HepG2 (cell line): ENCODE data around the gene GLCE. TPM values are rescaled to one million over a fixed set of nuclear protein-coding genes. Genes with fewer than 3 reads are reported as not detected.

Experiments used
- ATAC-seq: fragments of 200-7000 bp; cut with Tn5 transposase; 3 replicates; pipeline ENCODE4 v1.9.1; 2020; ENCODE audit warnings: mild to moderate bottlenecking, moderate library complexity
- Bru-seq: library from RNA; stranded (reverse); fragments of 400-500 nt; gene quantifications from one replicate; lab custom pipeline; 2021; lab: Mats Ljungman, UMichigan
- BruChase-seq, 2 experiments: library from RNA; stranded (reverse); fragments of 400-500 nt; gene quantifications; one replicate each; lab custom pipeline; 2021; lab: Mats Ljungman, UMichigan
- BruUV-seq: library from RNA; stranded (reverse); fragments of 400-500 nt; replicated peaks from 2 replicates; lab custom pipeline; 2021; lab: Mats Ljungman, UMichigan
- CTCF ChIA-PET: fragments of 300-600 bp; formaldehyde crosslinking; extraction: SDS; loops from one replicate; lab custom pipeline; 2021; ENCODE audit warnings: low total read pairs, inconsistent platforms, low intra/inter-chr PET ratio; lab: Yijun Ruan, JAX
- POLR2A ChIA-PET: fragments of 350-600 bp; sonication (Branson Sonifier 250); formaldehyde crosslinking; loops from one replicate; lab custom pipeline; 2020; ENCODE audit warnings: antibody characterized with exemption, inconsistent platforms; lab: Yijun Ruan, JAX
- DNase-seq: peaks from one replicate; pipeline ENCODE4 v3.0.0-alpha.2; 2015; ENCODE audit warnings: low spot score
- FAIRE-seq: peaks from 3 replicates; lab custom pipeline; 2011; peaks lifted over from hg19 to GRCh38; lab: Jason Lieb, UNC
- H2AFZ ChIP-seq: one replicate; pipeline ENCODE4 v1.6.1; 2011; ENCODE audit warnings: low read length, inconsistent platforms
- H3K27ac ChIP-seq: fragments of 300-600 bp; 3 replicates; pipeline ENCODE4 v1.8.0; 2011; ENCODE audit warnings: mixed run types, mild to moderate bottlenecking, mixed read lengths, low read length, inconsistent platforms; ENCODE audit not compliant: insufficient read depth; ENCODE audit errors: extremely low read length
- H3K27me3 ChIP-seq, 2 experiments: fragments of 200-600 bp in 1 of 2; 2 replicates in 1 of 2; 3 replicates in 1 of 2; pipeline versions ENCODE4 v1.6.0 to v1.8.0; 2011; ENCODE audit warnings: low read length in 2 of 2, mild to moderate bottlenecking in 2 of 2, moderate library complexity in 2 of 2, inconsistent platforms in 1 of 2; ENCODE audit not compliant: insufficient read depth in 2 of 2, control insufficient read depth in 1 of 2
- H3K36me3 ChIP-seq, 2 experiments: fragments of 200-600 bp in 1 of 2; replicated peaks in 1 of 2; 2 replicates in 1 of 2; 3 replicates in 1 of 2; pipeline versions ENCODE4 v1.5.1 to v1.8.0; 2011; ENCODE audit warnings: low read length in 2 of 2, inconsistent platforms in 1 of 2; ENCODE audit not compliant: insufficient read depth in 2 of 2, control insufficient read depth in 1 of 2
- H3K4me1 ChIP-seq: 2 replicates; pipeline ENCODE4 v1.5.1; 2012; ENCODE audit warnings: low read length, inconsistent platforms; ENCODE audit not compliant: insufficient read depth
- H3K4me2 ChIP-seq: 2 replicates; pipeline ENCODE4 v1.6.0; 2011; ENCODE audit warnings: low read depth, low read length, inconsistent platforms
- H3K4me3 ChIP-seq, 3 experiments: fragments of 200-600 bp in 1 of 3; sonication (generic), shearing (Covaris generic) in 1 of 3; replicated peaks in 1 of 3; 2 replicates each; pipeline ENCODE4 v1.5.1; 2011 to 2016; ENCODE audit warnings: low read length in 3 of 3, inconsistent platforms in 2 of 3, low read depth in 2 of 3, mild to moderate bottlenecking in 2 of 3, control low read depth in 1 of 3, mixed read lengths in 1 of 3; ENCODE audit not compliant: insufficient read depth in 1 of 3
- H3K79me2 ChIP-seq: one replicate; pipeline ENCODE4 v1.6.1; 2011; ENCODE audit warnings: low read length, inconsistent platforms; ENCODE audit not compliant: insufficient read depth
- H3K9ac ChIP-seq: 2 replicates; pipeline ENCODE4 v1.6.0; 2011; ENCODE audit warnings: mild to moderate bottlenecking, low read depth, low read length, inconsistent platforms; ENCODE audit not compliant: insufficient read depth
- H3K9me3 ChIP-seq: 2 replicates; pipeline ENCODE4 v1.5.1; 2012; ENCODE audit warnings: mild to moderate bottlenecking, low read length
- H4K20me1 ChIP-seq: 2 replicates; pipeline ENCODE4 v1.6.0; 2011; ENCODE audit warnings: inconsistent platforms, mild to moderate bottlenecking, low read length, moderate library complexity; ENCODE audit not compliant: insufficient read depth
- ELF4 ChIP-seq: sonication (generic); formaldehyde crosslinking; IDR thresholded peaks from 2 replicates; pipeline ENCODE4 v1.5.0; 2020; ENCODE audit warnings: missing genetic modification reagents, mild to moderate bottlenecking, moderate library complexity, borderline replicate concordance
- GATA4 ChIP-seq: sonication (generic); IDR thresholded peaks from 2 replicates; pipeline ENCODE4 v1.6.1; 2016; ENCODE audit warnings: antibody characterized with exemption, low read depth, borderline replicate concordance
- GLMP ChIP-seq: sonication (generic); formaldehyde crosslinking; IDR thresholded peaks from 2 replicates; pipeline ENCODE4 v1.9.0; 2021; ENCODE audit warnings: missing genetic modification reagents, mild to moderate bottlenecking, borderline replicate concordance
- NKX3-1 ChIP-seq: sonication (generic); formaldehyde crosslinking; IDR thresholded peaks from 2 replicates; pipeline ENCODE4 v1.5.0; 2020; ENCODE audit warnings: missing genetic modification reagents
- ZKSCAN1 ChIP-seq: fragments of 150-350 bp; IDR thresholded peaks from 2 replicates; pipeline ENCODE4 v1.6.1; 2014; ENCODE audit warnings: low read length
- ZNF446 ChIP-seq: sonication (generic); formaldehyde crosslinking; IDR thresholded peaks from 2 replicates; pipeline ENCODE4 v1.5.0; 2020; ENCODE audit warnings: mild to moderate bottlenecking, missing genetic modification reagents
- ZSCAN20 ChIP-seq: sonication (generic); formaldehyde crosslinking; IDR thresholded peaks from 2 replicates; pipeline ENCODE4 v1.4.0; 2020; ENCODE audit warnings: missing genetic modification reagents, mild to moderate bottlenecking, borderline replicate concordance
- WGBS: methylation state at CpG from one replicate; pipeline ENCODE4 v1.1.6; 2017; ENCODE audit warnings: low lambda C conversion rate; 5-methylcytosine and 5-hydroxymethylcytosine counted together
- in situ Hi-C: cut with HindIII; loops from 2 replicates; pipeline ENCODE4 v1.10.0; 2017; ENCODE audit warnings: low pct_unique_long_range_greater_than_20kb; ENCODE audit not compliant: extremely low pct_ligation_motif_present
- intact Hi-C: fragments of 100-400 bp; cut with micrococcal nuclease; formaldehyde crosslinking; loops from one replicate; pipeline ENCODE4 v1.10.0; 2022; ENCODE audit not compliant: unreplicated experiment
- long read RNA-seq, 2 experiments: library from RNA in 1 of 2; library from polyadenylated mRNA in 1 of 2; stranded (forward) in 1 of 2; unstranded in 1 of 2; transcript quantifications; one replicate each; pipeline ENCODE4 v2.0.0, GENCODE V29; 2019 to 2022
- polyA minus RNA-seq, 3 experiments: library from RNA; depleted of rRNA, polyadenylated mRNA; stranded (reverse); fragments of >200 nt; gene quantifications; 2 replicates each; pipeline ENCODE4 v1.2.3, GENCODE V29; 2011; ENCODE audit warnings: low replicate concordance in 1 of 3
- polyA plus RNA-seq, 8 experiments: library from polyadenylated mRNA; depleted of rRNA in 3 of 8; stranded (reverse) in 7 of 8; unstranded in 1 of 8; fragments of >200 nt; fragmentation: Illumina TruSeq in 4 of 8; extraction: Trizol in 4 of 8; gene quantifications; 2 replicates each; pipeline versions ENCODE4 v1.2.1 to v1.2.3, GENCODE V29; 2011 to 2016; ENCODE audit warnings: low read depth in 4 of 8, missing spikeins in 1 of 8, mixed read lengths in 1 of 8; ENCODE audit not compliant: insufficient read depth in 1 of 8
- total RNA-seq, 5 experiments: library from RNA; depleted of rRNA; stranded (reverse); fragments of >200 nt; fragmentation: Illumina TruSeq; extraction: Trizol; gene quantifications; 2 replicates each; pipeline ENCODE4 v1.2.3, GENCODE V29; 2016; ENCODE audit warnings: low read depth in 1 of 5
- TF ChIP-seq, protein P1 (sequence below): sonication (generic); formaldehyde crosslinking; conservative IDR thresholded peaks from 2 replicates; pipeline ENCODE4 v1.8.0; 2022; ENCODE audit warnings: missing genetic modification reagents

The GLCE gene
- total RNA-seq (2016; rRNA removed; fragmentation: Illumina TruSeq; extraction: Trizol): 11.0 and 12.9 TPM in 2 replicates
- total RNA-seq (2016; cell fraction: cytosol; rRNA removed; fragmentation: Illumina TruSeq; extraction: Trizol; ENCODE audit: low read depth): 7.1 and 9.3 TPM in 2 replicates
- total RNA-seq (2016; cell fraction: insoluble cytoplasmic fraction; rRNA removed; fragmentation: Illumina TruSeq; extraction: Trizol): 10.3 and 12.5 TPM in 2 replicates
- total RNA-seq (2016; cell fraction: membrane; rRNA removed; fragmentation: Illumina TruSeq; extraction: Trizol): 8.0 and 10.0 TPM in 2 replicates
- total RNA-seq (2016; cell fraction: nucleus; rRNA removed; fragmentation: Illumina TruSeq; extraction: Trizol): 14.9 and 15.9 TPM in 2 replicates
- 21.4 and 23.4 TPM in 2 replicates for polyA plus RNA-seq (2011; rRNA removed)
- 10.4 and 19.7 TPM in 2 replicates for polyA plus RNA-seq (2011; cell fraction: cytosol; rRNA removed)
- 10.7 and 13.6 TPM in 2 replicates for polyA plus RNA-seq (2011; cell fraction: nucleus; rRNA removed)
- polyA plus RNA-seq (2012): 13.7 TPM in 2 replicates
- polyA plus RNA-seq (2016; cell fraction: cytosol; fragmentation: Illumina TruSeq; extraction: Trizol; ENCODE audit: low read depth): 3.3 and 5.1 TPM in 2 replicates
- 9.0 and 10.0 TPM in 2 replicates for polyA plus RNA-seq (2016; cell fraction: insoluble cytoplasmic fraction; fragmentation: Illumina TruSeq; extraction: Trizol; ENCODE audit: low read depth)
- polyA plus RNA-seq (2016; cell fraction: membrane; fragmentation: Illumina TruSeq; extraction: Trizol; ENCODE audit: low read depth): 3.6 and 6.6 TPM in 2 replicates
- polyA plus RNA-seq (2016; cell fraction: nucleus; fragmentation: Illumina TruSeq; extraction: Trizol; ENCODE audit: insufficient read depth, low read depth): 14.1 and 14.8 TPM in 2 replicates
- 10.1 and 13.0 TPM in 2 replicates for polyA minus RNA-seq (2011; rRNA and poly(A)+ RNA removed; ENCODE audit: low replicate concordance)
- polyA minus RNA-seq (2011; cell fraction: cytosol; rRNA and poly(A)+ RNA removed): 25.0 and 28.1 TPM in 2 replicates
- polyA minus RNA-seq (2011; cell fraction: nucleus; rRNA and poly(A)+ RNA removed): 38.9 and 47.0 TPM in 2 replicates
- percentile 58 among the genes with signal in this experiment for Bru-seq, nascent RNA
- BruChase-seq, experiment 1, labeled RNA remaining after a 6-hour chase: percentile 60 among the genes with signal in this experiment
- BruChase-seq, experiment 2, labeled RNA remaining after a 2-hour chase: percentile 61 among the genes with signal in this experiment
- long read RNA-seq, experiment 1, partial matches to known transcripts: 0 of 9 reads
- long read RNA-seq, experiment 1, other reads (novel, unspliced or antisense): 5 of 9 reads
- long read RNA-seq, experiment 2, transcript GLCE-204 (3 exons, 1,308 nt): major isoform, 5 of 24 reads
- long read RNA-seq, experiment 2, partial matches to known transcripts: 2 of 24 reads
- long read RNA-seq, experiment 2, other reads (novel, unspliced or antisense): 17 of 24 reads

DNA sequence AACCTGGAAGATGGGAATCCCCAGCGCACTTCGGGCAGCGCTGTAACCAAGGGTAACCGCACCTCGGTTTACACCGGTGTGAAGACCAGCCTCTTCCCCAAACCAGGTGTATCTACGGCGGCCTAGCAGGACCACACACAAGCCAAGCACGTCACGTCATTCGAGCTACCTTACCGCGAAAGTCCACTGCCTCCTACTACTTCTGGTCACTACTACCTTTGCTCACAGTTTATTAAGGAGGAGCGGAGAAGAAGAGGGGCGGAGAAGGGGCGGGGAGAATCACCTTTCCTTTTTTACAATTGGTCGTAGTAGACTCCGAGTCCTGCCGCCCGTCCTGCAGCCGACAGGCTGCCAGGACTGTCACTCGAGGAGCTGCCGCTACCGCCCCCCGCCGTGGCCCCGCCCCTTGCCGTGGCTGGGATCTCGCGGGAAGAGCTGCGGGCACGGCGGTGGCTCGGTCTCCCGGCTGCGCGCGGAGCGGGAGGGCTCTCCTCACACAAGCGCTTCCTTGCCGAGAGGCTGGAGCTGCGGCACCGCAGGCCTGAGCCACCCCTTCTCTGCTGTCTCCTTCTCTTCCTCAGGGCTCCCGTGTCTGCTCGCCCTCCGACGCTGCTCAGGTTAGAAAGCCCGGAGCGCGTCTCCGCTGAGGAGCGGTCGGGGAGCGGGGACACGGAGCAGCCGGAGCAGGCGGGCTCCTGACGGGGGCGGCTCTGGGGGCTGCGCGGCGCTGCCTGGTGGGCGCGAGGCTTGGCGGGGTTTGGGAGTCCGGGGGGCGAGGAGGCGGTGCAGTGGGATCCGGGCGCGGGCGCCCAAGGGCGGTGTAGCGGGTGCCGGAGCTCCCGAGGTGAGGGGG lies at the start of gene GLCE:
Gene GLCE, plus strand, starts transcription at position 495 of the 853 bp plus-strand sequence. CDS start 95,172 bp downstream, outside the sequence.
- intact Hi-C loops: loop anchor here (1.0 to 10.0 kb wide), 4 partner anchors 64 to 234 kb away; no protein-coding TSS in a partner anchor
- ATAC-seq: peak; percentile 94
- Histone ChIP-seq H2AFZ (peak within 1 kb of the TSS; percentile 95), H3K4me3 (peak within 1 kb of the TSS; percentile 93 to 97 (median 94)), H3K27me3 (peaks cover 0 to 3% of the 10 kb centered on the region in 2 experiments; a peak in 3 of 5 replicates), H3K9ac (peak within 1 kb of the TSS; percentile 93), H3K4me2 (peak within 1 kb of the TSS; percentile 88), H4K20me1 (no peaks in the 10 kb centered on the region), H3K4me1 (peaks cover 31% of the 10 kb centered on the region), H3K79me2 (peaks cover 33% of the 10 kb centered on the region), H3K36me3 (no peaks in the 10 kb centered on the region), H3K9me3 (no peaks in the 10 kb centered on the region), H3K27ac (peak within 1 kb of the TSS; percentile 81)
- POLR2A ChIA-PET: interaction anchor here (1.0 to 3.6 kb wide), 9 partner anchors 9 to 302 kb away, joined by 3 to 29 read pairs (median 5); partner anchors contain the start of gene RPLP1
- FAIRE-seq: peak; percentile 77
- BruUV-seq: no TSS peak
- 1% methylated on average over 32 of the region's 76 CpGs for WGBS
- peak; percentile 90 for DNase-seq
- CTCF ChIA-PET: no interaction called here
- in situ Hi-C loops: loop anchor here (5.0 kb wide), 2 partner anchors 62 to 103 kb away; no protein-coding TSS in a partner anchor
- TF ChIP-seq ZSCAN20 (CRISPR knock-in tag) (no peak), NKX3-1 (CRISPR knock-in tag) (no peak), ZNF446 (CRISPR knock-in tag) (no peak), ZKSCAN1 (no peak), GATA4 (peak; percentile 46; the same call in 1 of the 2 replicates), ELF4 (CRISPR knock-in tag) (no peak), GLMP (no peak)
- TF ChIP-seq, protein P1, sequence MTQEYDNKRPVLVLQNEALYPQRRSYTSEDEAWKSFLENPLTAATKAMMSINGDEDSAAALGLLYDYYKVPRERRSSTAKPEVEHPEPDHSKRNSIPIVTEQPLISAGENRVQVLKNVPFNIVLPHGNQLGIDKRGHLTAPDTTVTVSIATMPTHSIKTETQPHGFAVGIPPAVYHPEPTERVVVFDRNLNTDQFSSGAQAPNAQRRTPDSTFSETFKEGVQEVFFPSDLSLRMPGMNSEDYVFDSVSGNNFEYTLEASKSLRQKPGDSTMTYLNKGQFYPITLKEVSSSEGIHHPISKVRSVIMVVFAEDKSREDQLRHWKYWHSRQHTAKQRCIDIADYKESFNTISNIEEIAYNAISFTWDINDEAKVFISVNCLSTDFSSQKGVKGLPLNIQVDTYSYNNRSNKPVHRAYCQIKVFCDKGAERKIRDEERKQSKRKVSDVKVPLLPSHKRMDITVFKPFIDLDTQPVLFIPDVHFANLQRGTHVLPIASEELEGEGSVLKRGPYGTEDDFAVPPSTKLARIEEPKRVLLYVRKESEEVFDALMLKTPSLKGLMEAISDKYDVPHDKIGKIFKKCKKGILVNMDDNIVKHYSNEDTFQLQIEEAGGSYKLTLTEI (CRISPR knock-in tag): no peak
